Muscle layer of colon (tissue), 2 donors: ENCODE measurements around the gene CRACR2A.

Experiments used
- H3K27ac ChIP-seq: one replicate; pipeline ENCODE4 v1.7.0; 2013; ENCODE audit warnings: low read depth, mild to moderate bottlenecking, low read length, moderate library complexity
- H3K27me3 ChIP-seq, 2 donors: one replicate each; pipeline ENCODE4 v1.7.0; 2013; ENCODE audit warnings: low read length in 2 of 2, mild to moderate bottlenecking in 2 of 2; ENCODE audit not compliant: insufficient read depth in 2 of 2, control insufficient read depth in 1 of 2
- H3K36me3 ChIP-seq: one replicate; pipeline ENCODE4 v1.7.0; 2013; ENCODE audit warnings: mild to moderate bottlenecking, low read length; ENCODE audit not compliant: insufficient read depth
- H3K4me1 ChIP-seq: one replicate; pipeline ENCODE4 v1.7.0; 2013; ENCODE audit warnings: mild to moderate bottlenecking, low read length; ENCODE audit not compliant: insufficient read depth
- H3K4me3 ChIP-seq, 2 donors: one replicate each; pipeline ENCODE4 v1.7.0; 2013; ENCODE audit warnings: low read length in 2 of 2, low read depth in 1 of 2, mild to moderate bottlenecking in 1 of 2, moderate library complexity in 1 of 2
- H3K9ac ChIP-seq: one replicate; pipeline ENCODE4 v1.7.0; 2013; ENCODE audit warnings: low read length
- H3K9me3 ChIP-seq: one replicate; pipeline ENCODE4 v1.7.0; 2013; ENCODE audit warnings: mild to moderate bottlenecking, low read length
- donor health status: abdominal sarcoma.
- donor health status: Adenocarcinoma of cecum.

The CRACR2A gene

DNA sequence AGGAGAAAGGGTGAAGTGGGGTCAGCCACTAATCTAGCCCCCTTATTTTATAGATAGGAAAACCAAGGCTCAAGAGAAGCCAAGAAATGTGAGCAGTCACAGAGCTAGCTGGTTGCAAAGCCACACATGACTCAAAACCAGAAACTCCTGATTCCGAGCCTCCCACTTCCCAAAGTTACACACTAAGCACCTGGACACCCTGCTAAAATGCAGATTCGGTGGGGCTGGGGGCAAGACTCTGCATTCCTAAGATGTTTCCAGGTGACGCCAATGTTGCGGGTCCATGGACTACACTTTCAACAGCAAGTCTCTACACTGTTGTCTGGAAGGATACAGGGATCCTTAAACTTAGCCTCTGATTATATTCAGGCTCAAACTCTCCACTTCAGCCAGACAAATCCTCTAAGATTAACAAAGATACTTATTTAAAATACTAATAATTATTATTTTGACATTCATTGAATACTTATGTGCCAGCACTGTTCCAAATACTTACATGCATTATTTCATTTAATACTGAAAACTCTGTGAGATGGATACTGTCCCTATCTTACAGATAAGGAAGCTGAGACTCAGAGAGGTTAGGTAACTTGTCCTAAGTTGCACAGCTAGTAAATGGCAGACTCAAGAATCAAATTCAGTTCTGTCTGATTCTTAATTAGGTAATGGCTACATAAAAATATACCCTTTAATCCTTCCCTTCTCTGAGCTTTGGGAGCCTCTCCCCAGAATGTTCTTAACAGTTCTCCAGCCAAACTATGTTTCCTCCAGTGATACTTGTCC, 81.4 kb downstream of the CRACR2A start:
- Histone ChIP-seq H3K9me3 (no peaks in the 10 kb centered on the region), H3K27ac (no peak overlapping the region), H3K4me3 (no peak overlapping the region), H3K36me3 (peaks cover 4% of the 10 kb centered on the region), H3K9ac (no peak overlapping the region), H3K27me3 (no peaks in the 10 kb centered on the region), H3K4me1 (peaks cover 17% of the 10 kb centered on the region)

DNA sequence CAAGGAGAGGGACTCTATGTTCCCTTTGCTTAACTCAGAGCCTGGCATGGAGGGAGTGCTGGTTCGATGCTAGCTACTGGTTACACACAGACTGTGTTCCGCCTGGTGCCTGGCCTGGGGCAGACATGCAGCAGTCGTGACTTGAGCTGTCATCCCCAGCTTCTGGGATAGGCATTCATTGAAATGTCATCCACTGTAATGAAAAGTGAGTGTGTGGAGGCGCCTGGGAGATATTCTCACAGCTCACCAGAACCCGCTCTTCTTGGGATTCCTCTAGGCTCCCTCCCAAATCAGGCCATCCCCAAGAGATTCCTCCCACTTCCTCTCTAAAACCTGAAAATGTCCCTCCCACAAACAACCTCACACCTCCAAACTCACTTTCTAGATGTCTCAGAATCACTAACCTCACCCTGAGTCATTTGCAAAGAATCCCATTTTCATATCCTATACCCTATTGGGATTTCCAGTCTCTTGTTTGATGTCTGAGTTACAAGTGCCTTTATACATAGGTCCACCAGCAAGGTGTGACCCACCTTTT, 82.8 kb downstream of the CRACR2A start:
- Histone ChIP-seq H3K4me3 (no peak overlapping the region), H3K27ac (no peak overlapping the region), H3K27me3 (no peaks in the 10 kb centered on the region), H3K9me3 (no peaks in the 10 kb centered on the region), H3K36me3 (peaks cover 4% of the 10 kb centered on the region), H3K4me1 (peaks cover 11% of the 10 kb centered on the region), H3K9ac (no peak overlapping the region)

DNA sequence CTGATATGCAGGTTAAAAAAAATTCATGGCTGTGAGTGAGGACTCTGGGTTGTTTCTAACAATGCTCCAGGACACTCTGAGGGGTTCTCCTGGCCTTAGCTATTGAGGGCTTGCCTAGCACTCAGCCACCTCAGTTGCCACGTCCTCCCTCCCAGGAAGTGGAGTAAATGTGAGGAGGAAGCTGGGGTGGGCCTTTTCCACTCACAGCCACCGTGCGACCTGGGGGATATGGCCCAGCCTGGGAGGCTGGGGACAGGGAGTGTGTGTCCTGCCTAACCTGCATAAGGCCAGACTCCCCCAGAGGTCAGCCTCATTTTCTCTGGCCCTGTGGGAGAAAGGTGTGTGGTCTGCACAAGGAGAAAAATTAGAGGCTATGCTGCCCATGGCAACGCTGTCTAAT, 83.3 kb downstream of the CRACR2A start:
- H3K36me3 ChIP-seq, result peaks cover 4% of the 10 kb centered on the region
- H3K4me3 ChIP-seq, result no peak overlapping the region
- no peaks in the 10 kb centered on the region for H3K27me3 ChIP-seq
- no peaks in the 10 kb centered on the region for H3K9me3 ChIP-seq
- H3K27ac ChIP-seq, result no peak overlapping the region
- H3K4me1 ChIP-seq, result peaks cover 11% of the 10 kb centered on the region
- H3K9ac ChIP-seq, result no peak overlapping the region

DNA sequence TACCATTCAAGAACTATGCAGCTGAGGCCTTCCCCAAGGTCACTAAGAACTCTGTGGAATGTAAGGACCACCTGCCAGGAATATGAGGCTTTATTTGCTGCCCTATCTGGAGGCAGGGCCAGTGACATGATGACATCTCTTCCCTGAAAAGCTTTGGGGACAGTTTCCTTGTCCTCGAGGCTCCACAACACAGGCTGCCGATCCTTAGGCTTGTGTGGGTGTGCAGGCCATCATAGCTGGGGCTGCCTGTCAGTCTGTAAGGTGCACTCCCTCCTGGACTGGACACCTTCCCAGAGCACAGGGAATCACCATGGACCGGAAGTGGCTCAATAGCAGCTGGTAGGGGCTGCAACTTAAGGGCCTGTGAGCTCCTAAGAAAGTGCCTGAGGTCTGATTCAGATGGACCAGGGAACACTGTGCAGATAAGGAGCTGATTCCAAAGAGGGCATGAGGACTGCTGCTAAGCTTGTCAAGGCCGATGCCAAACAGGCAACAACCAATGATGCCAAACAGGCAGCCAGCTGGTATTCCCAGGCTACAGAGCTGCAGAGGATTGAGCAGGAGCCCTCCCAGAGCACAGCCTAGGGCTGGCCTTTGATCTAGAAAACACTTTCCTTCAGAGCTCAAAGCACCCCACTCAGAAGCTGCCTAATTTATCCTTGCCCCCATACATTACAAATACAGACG, 84.3 kb downstream of the CRACR2A start:
- H3K9me3 ChIP-seq, result no peaks in the 10 kb centered on the region

DNA sequence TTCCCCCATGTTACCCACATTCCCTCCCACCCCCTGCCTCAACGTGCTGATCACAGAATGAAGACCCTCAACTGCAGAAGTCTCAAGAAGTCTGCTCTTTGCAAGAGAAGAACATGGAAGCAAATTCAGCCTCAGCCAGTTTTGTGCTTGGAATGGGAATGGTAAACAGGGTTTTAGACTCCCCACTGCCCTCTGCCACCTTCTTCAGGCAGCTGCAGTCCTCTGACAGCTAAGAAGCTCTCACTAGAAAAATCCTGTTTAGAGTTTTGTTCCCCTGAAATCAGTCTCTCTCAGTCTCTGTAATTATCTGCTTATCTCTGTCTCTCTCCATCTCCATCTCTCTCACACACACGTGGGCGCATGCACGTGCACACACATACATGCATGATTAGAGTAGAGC, 85.4 kb downstream of the CRACR2A start:
- H3K9me3 ChIP-seq, result no peaks in the 10 kb centered on the region
- H3K27me3 ChIP-seq, result no peaks in the 10 kb centered on the region
- H3K4me3 ChIP-seq, result no peak overlapping the region
- no peak overlapping the region for H3K9ac ChIP-seq
- H3K4me1 ChIP-seq, result peaks cover 11% of the 10 kb centered on the region
- H3K27ac ChIP-seq, result no peak overlapping the region
- peaks cover 2% of the 10 kb centered on the region for H3K36me3 ChIP-seq

More for the DNA sequence above, 84.3 kb downstream of the CRACR2A start:
- Histone ChIP-seq H3K27ac (no peak overlapping the region), H3K9ac (no peak overlapping the region), H3K4me3 (no peak overlapping the region), H3K36me3 (peaks cover 4% of the 10 kb centered on the region), H3K4me1 (peaks cover 11% of the 10 kb centered on the region), H3K27me3 (no peaks in the 10 kb centered on the region)

DNA sequence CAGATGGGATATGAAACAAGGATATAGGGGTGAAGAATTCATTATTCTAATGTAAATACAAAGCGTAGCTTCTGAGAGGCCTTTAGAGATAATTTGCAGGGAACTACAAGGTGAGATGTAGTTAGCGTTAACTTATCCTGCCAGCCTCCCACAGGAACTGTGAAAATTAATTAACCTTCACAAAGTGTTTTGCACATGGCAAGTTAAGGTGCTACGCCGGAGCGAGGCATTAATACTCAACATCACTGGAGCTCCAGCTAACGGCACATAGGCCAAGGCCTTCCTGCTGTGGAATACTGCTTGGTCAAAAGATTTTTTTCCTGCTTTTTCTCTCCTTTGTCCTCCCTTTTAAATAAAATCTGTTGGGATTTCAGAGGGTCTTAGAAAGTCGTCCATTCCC, 86.5 kb downstream of the CRACR2A start:
- H3K9ac ChIP-seq, result no peak overlapping the region
- no peaks in the 10 kb centered on the region for H3K36me3 ChIP-seq
- no peak overlapping the region for H3K4me3 ChIP-seq
- H3K27ac ChIP-seq, result no peak overlapping the region
- peaks cover 11% of the 10 kb centered on the region for H3K4me1 ChIP-seq
- no peaks in the 10 kb centered on the region for H3K9me3 ChIP-seq
- H3K27me3 ChIP-seq, result no peaks in the 10 kb centered on the region

DNA sequence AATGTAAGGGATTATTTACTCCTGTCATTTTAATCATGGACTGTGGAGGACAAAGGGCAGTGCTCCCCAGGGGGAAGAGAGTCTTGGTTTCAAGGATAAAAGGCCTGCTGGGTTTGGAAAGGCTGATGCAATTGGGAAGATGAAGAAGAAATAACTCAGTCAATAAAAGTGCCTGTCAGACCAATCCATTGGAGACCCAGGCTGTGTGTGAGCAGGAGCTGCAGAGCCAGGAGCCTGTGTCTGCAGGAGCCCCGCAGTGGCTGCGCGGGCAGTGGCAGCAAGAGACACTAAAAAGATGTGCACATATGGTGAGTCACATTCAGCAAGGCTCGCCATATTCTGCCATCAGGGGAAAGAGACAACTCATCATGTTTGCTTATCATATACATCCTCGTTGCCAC, 90.4 kb downstream of the CRACR2A start:
- Histone ChIP-seq H3K27me3 (no peaks in the 10 kb centered on the region), H3K27ac (no peak overlapping the region), H3K4me1 (no peaks in the 10 kb centered on the region), H3K4me3 (no peak overlapping the region), H3K9me3 (no peaks in the 10 kb centered on the region), H3K36me3 (no peaks in the 10 kb centered on the region), H3K9ac (no peak overlapping the region)

DNA sequence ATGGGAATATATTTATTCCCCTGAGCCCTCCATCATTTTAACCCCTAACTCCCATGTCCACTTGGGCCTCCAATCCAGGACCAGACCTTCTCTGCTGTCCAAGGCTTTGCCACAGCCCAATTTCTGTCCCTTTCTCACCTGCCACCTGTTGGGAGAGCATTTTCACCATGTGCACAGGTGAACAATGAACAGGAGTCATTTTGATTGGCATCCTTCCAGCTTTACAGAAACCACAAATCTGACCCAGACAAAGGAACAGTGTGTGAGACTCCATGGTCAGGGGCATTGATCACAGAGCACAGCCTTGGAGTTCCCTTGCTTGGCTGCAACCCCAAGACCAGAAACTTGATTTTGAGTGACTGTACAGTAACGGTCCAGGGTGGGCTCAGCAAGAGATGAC, 91.9 kb downstream of the CRACR2A start:
- Histone ChIP-seq H3K4me3 (no peak overlapping the region), H3K36me3 (no peaks in the 10 kb centered on the region), H3K9ac (no peak overlapping the region), H3K4me1 (no peaks in the 10 kb centered on the region), H3K9me3 (no peaks in the 10 kb centered on the region), H3K27me3 (no peaks in the 10 kb centered on the region), H3K27ac (no peak overlapping the region)

DNA sequence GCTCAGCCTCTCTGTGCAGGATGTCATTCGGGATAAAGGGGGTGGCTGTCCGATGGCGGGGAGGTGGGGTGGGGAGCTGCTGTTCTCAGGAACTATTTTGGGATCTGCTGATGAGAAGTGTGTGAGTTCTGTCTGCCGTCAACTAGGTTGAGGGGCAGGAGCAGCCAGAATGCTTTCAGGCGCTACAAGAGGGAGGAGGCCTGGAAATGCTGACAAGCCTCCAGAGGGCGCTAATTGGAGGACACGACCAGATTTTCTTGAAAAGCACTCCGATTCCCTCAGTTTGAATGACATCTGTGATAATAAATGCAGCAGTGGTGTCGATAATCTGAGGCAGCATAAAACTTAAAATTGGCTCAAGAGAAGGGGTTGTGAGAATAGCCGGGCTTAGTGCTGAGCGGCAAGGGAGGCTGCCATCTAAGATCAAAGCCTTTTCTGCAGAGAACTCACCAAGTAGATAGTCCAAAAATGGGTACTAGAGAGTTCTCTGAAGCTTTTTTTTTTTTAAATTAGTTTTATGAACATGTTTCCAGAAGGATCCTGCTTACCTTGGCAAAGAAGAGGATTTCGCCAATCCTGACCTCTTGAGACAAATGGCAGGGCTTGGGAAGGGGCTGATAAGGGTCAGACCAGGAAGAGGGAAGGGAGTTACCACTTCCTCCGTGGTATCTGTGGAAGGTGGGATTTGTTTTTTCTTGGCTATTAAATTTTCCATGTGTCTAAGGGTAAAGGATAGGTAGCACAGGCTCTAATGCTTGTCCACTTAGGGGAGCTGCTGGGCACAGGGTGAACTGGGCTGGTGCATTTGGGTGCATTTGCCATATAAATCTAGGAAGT, 94.4 kb downstream of the CRACR2A start:
- no peak overlapping the region for H3K4me3 ChIP-seq
- no peaks in the 10 kb centered on the region for H3K9me3 ChIP-seq
- no peaks in the 10 kb centered on the region for H3K27me3 ChIP-seq
- H3K36me3 ChIP-seq, result no peaks in the 10 kb centered on the region
- no peak overlapping the region for H3K9ac ChIP-seq
- no peak overlapping the region for H3K27ac ChIP-seq
- peaks cover 4% of the 10 kb centered on the region for H3K4me1 ChIP-seq

DNA sequence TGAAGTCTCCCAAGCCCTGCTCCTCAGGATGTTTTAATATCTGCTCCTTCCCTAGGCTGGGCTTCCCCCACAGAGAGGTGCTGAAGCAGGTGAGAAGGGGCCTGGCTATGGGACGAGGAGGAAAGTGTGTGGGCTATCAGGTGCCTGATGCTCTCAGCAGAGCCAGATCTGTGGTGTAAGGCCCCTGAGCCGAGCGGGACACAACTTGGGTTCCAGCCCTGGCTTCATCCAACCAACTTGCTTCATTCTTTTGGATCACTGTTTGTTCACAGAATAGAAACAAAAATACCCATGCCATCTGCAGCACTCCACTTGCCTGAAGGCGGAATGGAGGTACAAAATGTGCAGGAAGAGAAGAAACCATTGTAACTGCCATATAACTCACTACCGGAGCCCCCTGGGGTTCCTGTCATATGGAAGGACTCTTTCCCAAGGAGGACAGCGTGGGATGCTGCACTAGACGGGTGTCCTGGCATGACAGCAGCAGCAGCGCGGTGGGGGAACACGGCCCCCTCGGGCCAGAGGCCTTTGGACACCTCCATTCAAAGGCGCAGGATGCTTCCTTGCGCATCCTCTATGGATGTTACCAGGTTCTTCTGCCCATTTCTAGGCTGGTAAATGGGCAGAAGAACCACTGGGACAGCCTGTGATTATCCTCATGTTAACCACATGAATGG, 95.8 kb downstream of the CRACR2A start:
- Histone ChIP-seq H3K27me3 (no peaks in the 10 kb centered on the region), H3K27ac (no peak overlapping the region), H3K4me3 (no peak overlapping the region), H3K4me1 (peaks cover 4% of the 10 kb centered on the region), H3K9ac (no peak overlapping the region), H3K9me3 (no peaks in the 10 kb centered on the region), H3K36me3 (no peaks in the 10 kb centered on the region)
